ENCODE results near the gene ZNF143.

DNA sequence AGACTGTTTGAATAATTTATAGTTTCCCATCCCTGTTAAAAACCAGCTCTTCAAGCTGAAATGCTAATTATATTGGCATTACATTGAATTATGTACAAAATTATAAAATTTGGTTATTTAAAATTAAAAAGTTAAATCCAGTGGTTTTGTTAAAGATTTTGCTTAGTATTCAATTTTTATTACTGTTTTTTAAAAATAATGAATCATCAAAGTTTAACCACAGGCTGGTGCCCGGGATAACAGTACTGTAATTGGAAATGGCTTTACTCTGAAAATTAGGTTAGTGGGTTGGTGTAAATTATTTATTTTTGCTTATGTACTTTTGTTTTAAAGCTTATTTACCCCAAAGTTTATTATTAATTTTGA lies 67.3 kb downstream of the ZNF143 start:
- TF ChIP-seq, protein P1, sequence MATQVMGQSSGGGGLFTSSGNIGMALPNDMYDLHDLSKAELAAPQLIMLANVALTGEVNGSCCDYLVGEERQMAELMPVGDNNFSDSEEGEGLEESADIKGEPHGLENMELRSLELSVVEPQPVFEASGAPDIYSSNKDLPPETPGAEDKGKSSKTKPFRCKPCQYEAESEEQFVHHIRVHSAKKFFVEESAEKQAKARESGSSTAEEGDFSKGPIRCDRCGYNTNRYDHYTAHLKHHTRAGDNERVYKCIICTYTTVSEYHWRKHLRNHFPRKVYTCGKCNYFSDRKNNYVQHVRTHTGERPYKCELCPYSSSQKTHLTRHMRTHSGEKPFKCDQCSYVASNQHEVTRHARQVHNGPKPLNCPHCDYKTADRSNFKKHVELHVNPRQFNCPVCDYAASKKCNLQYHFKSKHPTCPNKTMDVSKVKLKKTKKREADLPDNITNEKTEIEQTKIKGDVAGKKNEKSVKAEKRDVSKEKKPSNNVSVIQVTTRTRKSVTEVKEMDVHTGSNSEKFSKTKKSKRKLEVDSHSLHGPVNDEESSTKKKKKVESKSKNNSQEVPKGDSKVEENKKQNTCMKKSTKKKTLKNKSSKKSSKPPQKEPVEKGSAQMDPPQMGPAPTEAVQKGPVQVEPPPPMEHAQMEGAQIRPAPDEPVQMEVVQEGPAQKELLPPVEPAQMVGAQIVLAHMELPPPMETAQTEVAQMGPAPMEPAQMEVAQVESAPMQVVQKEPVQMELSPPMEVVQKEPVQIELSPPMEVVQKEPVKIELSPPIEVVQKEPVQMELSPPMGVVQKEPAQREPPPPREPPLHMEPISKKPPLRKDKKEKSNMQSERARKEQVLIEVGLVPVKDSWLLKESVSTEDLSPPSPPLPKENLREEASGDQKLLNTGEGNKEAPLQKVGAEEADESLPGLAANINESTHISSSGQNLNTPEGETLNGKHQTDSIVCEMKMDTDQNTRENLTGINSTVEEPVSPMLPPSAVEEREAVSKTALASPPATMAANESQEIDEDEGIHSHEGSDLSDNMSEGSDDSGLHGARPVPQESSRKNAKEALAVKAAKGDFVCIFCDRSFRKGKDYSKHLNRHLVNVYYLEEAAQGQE (IDR thresholded peaks at IDR 0.05; ENCODE audit: insufficient read depth in 1 of 2, low read depth in 2 of 2, low read length in 2 of 2), result no peak
- TF ChIP-seq SIN3A (IDR thresholded peaks at IDR 0.05; ENCODE audit: borderline replicate concordance, insufficient read depth, low read length) (no peak), POLR2AphosphoS5 (IDR thresholded peaks at IDR 0.05; ENCODE audit: low read depth, low read length) (no peak)

Measured in PFSK-1 (cell line).